Astrocyte (in vitro differentiated cells and primary cell): ENCODE measurements around the gene ZNF277. TPM values are rescaled to one million over a fixed set of nuclear protein-coding genes. Genes with fewer than 3 reads are reported as not detected.
A peak's percentile ranks its signal among the peaks of the same experiment; 100 is the strongest.

Experiments used
- DNase-seq: peaks from one replicate; pipeline ENCODE4 v3.0.0-alpha.2; 2010; ENCODE audit warnings: low read depth
- FAIRE-seq: peaks from 2 replicates; lab custom pipeline; 2011; peaks lifted over from hg19 to GRCh38; lab: Jason Lieb, UNC
- H2AFZ ChIP-seq: 2 replicates; pipeline ENCODE4 v1.6.0; 2012; ENCODE audit warnings: low read depth, low read length, inconsistent platforms
- H3K27ac ChIP-seq: 2 replicates; pipeline ENCODE4 v1.5.1; 2011; ENCODE audit warnings: low read depth, low read length, inconsistent platforms
- H3K27me3 ChIP-seq: 2 replicates; pipeline ENCODE4 v1.6.0; 2011; ENCODE audit warnings: low read length, inconsistent platforms; ENCODE audit not compliant: insufficient read depth
- H3K36me3 ChIP-seq: 2 replicates; pipeline ENCODE4 v1.5.1; 2011; ENCODE audit warnings: low read length, inconsistent platforms; ENCODE audit not compliant: insufficient read depth
- H3K4me1 ChIP-seq: 2 replicates; pipeline ENCODE4 v1.5.1; 2011; ENCODE audit warnings: low read length, inconsistent platforms; ENCODE audit not compliant: insufficient read depth
- H3K4me2 ChIP-seq: 2 replicates; pipeline ENCODE4 v1.6.0; 2012; ENCODE audit warnings: low read length, inconsistent platforms
- H3K4me3 ChIP-seq: 2 replicates; pipeline ENCODE4 v1.5.1; 2011; ENCODE audit warnings: low read depth, mild to moderate bottlenecking, low read length, inconsistent platforms; ENCODE audit not compliant: insufficient read depth
- H3K79me2 ChIP-seq: 2 replicates; pipeline ENCODE4 v1.6.0; 2012; ENCODE audit warnings: mild to moderate bottlenecking, low read length, inconsistent platforms; ENCODE audit not compliant: insufficient read depth
- H3K9ac ChIP-seq: 2 replicates; pipeline ENCODE4 v1.6.0; 2012; ENCODE audit warnings: mild to moderate bottlenecking, low read length, inconsistent platforms
- H3K9me3 ChIP-seq: 2 replicates; pipeline ENCODE4 v1.5.1; 2012; ENCODE audit warnings: low read depth, mild to moderate bottlenecking, low read length, inconsistent platforms; ENCODE audit not compliant: insufficient read depth
- H4K20me1 ChIP-seq: 2 replicates; pipeline ENCODE4 v1.6.0; 2012; ENCODE audit warnings: low read length, inconsistent platforms; ENCODE audit not compliant: insufficient read depth
- H3K27ac Mint-ChIP-seq: one replicate; pipeline ENCODE4 v1.8.0; 2021; ENCODE audit warnings: mild to moderate bottlenecking, mixed read lengths; ENCODE audit not compliant: unreplicated experiment
- H3K27me3 Mint-ChIP-seq: one replicate; pipeline ENCODE4 v1.8.0; 2021; ENCODE audit warnings: low read depth, mixed read lengths; ENCODE audit not compliant: unreplicated experiment
- H3K36me3 Mint-ChIP-seq: one replicate; pipeline ENCODE4 v1.8.0; 2021; ENCODE audit warnings: low read depth, mixed read lengths; ENCODE audit not compliant: unreplicated experiment
- H3K4me1 Mint-ChIP-seq: one replicate; pipeline ENCODE4 v1.8.0; 2021; ENCODE audit warnings: low read depth, mixed read lengths; ENCODE audit not compliant: unreplicated experiment
- H3K4me3 Mint-ChIP-seq: one replicate; pipeline ENCODE4 v1.8.0; 2021; ENCODE audit warnings: mild to moderate bottlenecking, moderate library complexity, mixed read lengths; ENCODE audit not compliant: unreplicated experiment
- H3K9me3 Mint-ChIP-seq: one replicate; pipeline ENCODE4 v1.8.0; 2021; ENCODE audit warnings: mild to moderate bottlenecking, mixed read lengths; ENCODE audit not compliant: unreplicated experiment
- CTCF ChIP-seq: IDR thresholded peaks from 2 replicates; pipeline ENCODE4 v1.5.1; 2011; ENCODE audit warnings: low read depth, mild to moderate bottlenecking, inconsistent platforms, low read length, moderate library complexity; ENCODE audit not compliant: insufficient read depth
- EZH2 ChIP-seq: IDR thresholded peaks from 2 replicates; pipeline ENCODE4 v1.6.1; 2012; ENCODE audit warnings: mild to moderate bottlenecking, low read length, inconsistent platforms; ENCODE audit not compliant: insufficient read depth
- total RNA-seq: library from RNA; stranded (reverse); gene quantifications from 2 replicates; pipeline ENCODE4 v1.2.1, GENCODE V29; 2021

ZNF277 gene
- total RNA-seq, 1 donor from 2014 or later = 23.0 TPM

DNA sequence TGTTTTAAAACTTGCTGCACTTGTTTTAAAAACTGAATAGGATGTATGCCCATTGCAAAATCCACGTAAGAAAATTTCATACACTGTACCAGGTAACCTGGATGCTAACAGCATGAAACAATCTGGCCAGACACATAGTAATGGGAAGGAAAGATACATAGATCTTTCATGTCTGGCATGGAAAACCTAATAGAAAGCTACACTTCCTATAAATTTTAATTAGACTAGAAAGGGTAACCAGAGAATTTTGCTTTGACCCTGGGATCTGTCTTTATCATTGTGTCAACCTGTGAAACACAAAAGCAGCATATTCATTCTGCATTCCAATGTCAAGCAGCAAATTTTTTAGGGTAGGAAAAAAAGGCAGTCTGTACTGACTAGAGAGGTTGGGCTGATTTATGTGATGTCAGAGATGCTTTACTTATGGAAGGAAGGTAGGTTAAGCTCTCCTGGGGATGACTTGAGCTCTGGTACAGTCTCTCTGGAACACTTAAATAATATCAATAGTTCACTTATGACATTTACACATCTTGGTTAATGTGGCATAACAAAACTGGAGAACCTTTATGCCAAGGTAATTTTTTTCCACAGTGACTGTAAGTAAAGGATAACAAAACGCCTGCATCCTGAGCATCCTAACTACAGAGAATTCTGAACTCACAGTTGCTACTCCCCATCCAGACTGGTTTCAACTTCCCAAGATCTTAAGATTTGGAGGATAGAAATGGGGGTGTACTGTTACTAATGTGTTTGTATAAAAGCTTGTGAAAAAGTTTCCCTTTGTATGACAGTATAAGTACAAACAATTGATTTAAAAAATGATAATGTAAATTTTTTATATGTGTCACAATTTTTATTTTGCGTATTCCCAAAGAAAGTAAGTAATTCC lies 45.0 kb upstream of the ZNF277 start:
- peaks cover 7% of the 10 kb centered on the region for H4K20me1 ChIP-seq
- H3K9ac ChIP-seq = no peak overlapping the region
- Mint-ChIP-seq H3K4me3 (no peak overlapping the region), H3K4me1 (peaks cover 61% of the 10 kb centered on the region), H3K27me3 (no peaks in the 10 kb centered on the region), H3K36me3 (no peaks in the 10 kb centered on the region), H3K27ac (peak overlapping the region; percentile 97), H3K9me3 (no peaks in the 10 kb centered on the region)
- H3K4me1 ChIP-seq = peaks cover 39% of the 10 kb centered on the region
- no peaks in the 10 kb centered on the region for H3K9me3 ChIP-seq
- TF ChIP-seq EZH2 = no peak
- no peak for TF ChIP-seq CTCF
- H3K4me3 ChIP-seq = no peak overlapping the region
- H3K27ac ChIP-seq = no peak overlapping the region
- peaks cover 5% of the 10 kb centered on the region for H3K79me2 ChIP-seq
- H3K4me2 ChIP-seq = peak overlapping the region; percentile 49
- H3K27me3 ChIP-seq = no peaks in the 10 kb centered on the region
- DNase-seq = no peak
- no peak overlapping the region for H2AFZ ChIP-seq
- FAIRE-seq = no peak
- no peaks in the 10 kb centered on the region for H3K36me3 ChIP-seq

DNA sequence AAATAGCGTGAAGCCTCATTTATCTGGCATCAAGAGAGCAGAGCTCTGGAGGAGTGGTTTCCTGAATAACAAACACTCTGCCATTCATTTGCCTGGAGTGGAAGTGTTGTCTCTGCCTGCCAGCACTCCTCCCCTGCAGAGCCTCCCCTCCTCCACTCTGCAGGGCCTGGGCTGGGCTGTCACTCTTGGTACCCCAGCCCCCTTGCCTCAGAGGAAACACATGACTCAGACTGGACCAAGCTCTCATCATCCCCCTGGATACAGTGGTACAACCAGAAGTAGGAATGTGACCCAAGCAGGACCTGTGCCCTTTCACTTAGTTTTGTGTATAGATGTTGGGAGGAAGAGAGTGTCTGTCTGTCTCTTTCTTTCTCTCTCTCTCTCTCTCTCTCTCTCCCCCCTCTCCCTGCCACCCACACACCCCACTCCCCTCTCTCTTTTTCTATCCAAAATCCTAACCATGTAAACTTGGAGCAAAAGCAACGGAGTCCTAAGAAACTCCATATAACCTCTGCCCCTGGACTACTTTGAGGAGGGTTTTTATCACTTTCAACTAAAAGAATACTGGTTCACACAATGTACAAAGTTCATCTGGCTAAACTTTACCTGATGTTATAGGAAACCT lies 44.2 kb upstream of the ZNF277 start:
- Mint-ChIP-seq H3K4me1 (peaks cover 58% of the 10 kb centered on the region), H3K9me3 (no peaks in the 10 kb centered on the region), H3K27ac (peak overlapping the region; percentile 97), H3K36me3 (no peaks in the 10 kb centered on the region), H3K27me3 (no peaks in the 10 kb centered on the region), H3K4me3 (peak overlapping the region; percentile 47)
- peaks cover 7% of the 10 kb centered on the region for H4K20me1 ChIP-seq
- H3K4me2 ChIP-seq = peak overlapping the region; percentile 49
- DNase-seq (peak; percentile 54), FAIRE-seq (no peak)
- TF ChIP-seq CTCF (no peak), EZH2 (no peak)
- H3K36me3 ChIP-seq = no peaks in the 10 kb centered on the region
- no peak overlapping the region for H2AFZ ChIP-seq
- peak overlapping the region; percentile 2 for H3K9ac ChIP-seq
- no peaks in the 10 kb centered on the region for H3K27me3 ChIP-seq
- H3K27ac ChIP-seq = no peak overlapping the region
- H3K9me3 ChIP-seq = no peaks in the 10 kb centered on the region
- peaks cover 36% of the 10 kb centered on the region for H3K4me1 ChIP-seq
- no peak overlapping the region for H3K4me3 ChIP-seq
- H3K79me2 ChIP-seq = peaks cover 5% of the 10 kb centered on the region
